Esophagus muscularis mucosa (tissue), 4 donors: Measurements from ENCODE around the gene ITPR2. TPM values are rescaled to one million over a fixed set of nuclear protein-coding genes. Genes with fewer than 3 reads are reported as not detected.

ENCODE experiments used
- DNase-seq: peaks from one replicate; pipeline ENCODE4 v3.0.0-alpha.2; 2017; ENCODE audit errors: extremely low spot score
- H3K27ac ChIP-seq, 4 donors: fragments of 200-600 bp; sonication (generic); replicated peaks in 1 of 4; 1 replicate in 3 of 4; 2 replicates in 1 of 4; pipeline ENCODE4 v1.5.1; 2016 to 2019; ENCODE audit warnings: mild to moderate bottlenecking in 1 of 4
- H3K27me3 ChIP-seq, 4 donors: fragments of 200-600 bp; sonication (generic); one replicate each; pipeline versions ENCODE4 v1.5.1 to v1.6.0; 2016 to 2019
- H3K36me3 ChIP-seq, 4 donors: fragments of 200-600 bp; sonication (generic); one replicate each; pipeline ENCODE4 v1.5.1; 2016 to 2019
- H3K4me1 ChIP-seq, 4 donors: fragments of 200-600 bp; sonication (generic); one replicate each; pipeline ENCODE4 v1.5.1; 2016 to 2019
- H3K4me3 ChIP-seq, 4 donors: fragments of 200-600 bp; sonication (generic); 1 replicate in 2 of 4; 2 replicates in 2 of 4; pipeline ENCODE4 v1.5.1; 2016 to 2019; ENCODE audit warnings: mild to moderate bottlenecking in 4 of 4, moderate library complexity in 1 of 4
- H3K9me3 ChIP-seq, 4 donors: fragments of 200-600 bp; sonication (generic); 1 replicate in 3 of 4; 2 replicates in 1 of 4; pipeline ENCODE4 v1.5.1; 2016 to 2019
- CTCF ChIP-seq, 3 experiments: fragments of 200-600 bp in 2 of 3; fragments of 450-650 bp in 1 of 3; sonication (generic) in 2 of 3; IDR thresholded peaks; one replicate each; pipeline ENCODE4 v1.5.1; 2017 to 2019; ENCODE audit warnings: antibody characterized with exemption in 3 of 3, mild to moderate bottlenecking in 2 of 3, moderate library complexity in 1 of 3
- EP300 ChIP-seq: sonication (generic); formaldehyde crosslinking; IDR thresholded peaks from one replicate; pipeline ENCODE4 v1.6.1; 2017; ENCODE audit warnings: antibody characterized with exemption
- POLR2A ChIP-seq: fragments of 450-650 bp; IDR thresholded peaks from one replicate; pipeline ENCODE4 v1.6.1; 2017; ENCODE audit warnings: antibody characterized with exemption, moderate library complexity, mild to moderate bottlenecking, low read depth
- POLR2AphosphoS5 ChIP-seq, 2 donors: sonication (generic); formaldehyde crosslinking; IDR thresholded peaks; one replicate each; pipeline ENCODE4 v1.6.1; 2017; ENCODE audit warnings: antibody characterized with exemption in 2 of 2
- WGBS: methylation state at CpG from one replicate; pipeline ENCODE4 v1.1.5; 2018; 5-methylcytosine and 5-hydroxymethylcytosine counted together
- intact Hi-C: fragments of 100-400 bp; cut with DNase I; formaldehyde crosslinking; loops from one replicate; pipeline ENCODE4 v1.15.1; 2023
- total RNA-seq, 4 donors: library from RNA; depleted of rRNA; stranded (reverse); fragments of >200 nt; gene quantifications; one replicate each; pipeline versions ENCODE4 v1.1.0 to v1.2.1, GENCODE V29; 2016

Gene ITPR2
- total RNA-seq, 4 donors from 2014 or later: 23.7 to 26.6 (median 25.4) TPM

- peaks cover 16 to 26% (median 22%) of the 10 kb centered on the region in 4 donors for H3K4me1 ChIP-seq
- intact Hi-C loops: no loop called here
- WGBS: 76% methylated on average over 3 of the region's 3 CpGs
- no peaks in the 10 kb centered on the region for H3K27me3 ChIP-seq
- no peaks in the 10 kb centered on the region for H3K36me3 ChIP-seq
- H3K4me3 ChIP-seq: no peak overlapping the region
- H3K9me3 ChIP-seq: no peaks in the 10 kb centered on the region
- TF ChIP-seq CTCF (IDR thresholded peaks at IDR 0.05) (no peak), POLR2A (no peak)
- DNase-seq: no peak
- H3K27ac ChIP-seq: no peak overlapping the region
These were observed 24.1 kb downstream of the ITPR2 start for GRCh38 chr12:26808766-26809476.

- H3K27me3 ChIP-seq: no peaks in the 10 kb centered on the region
- no peaks in the 10 kb centered on the region for H3K9me3 ChIP-seq
- H3K27ac ChIP-seq: no peak overlapping the region
- 100% methylated on average over 1 of the region's 1 CpG for WGBS
- H3K4me3 ChIP-seq: no peak overlapping the region
- no peak for DNase-seq
- H3K4me1 ChIP-seq: peaks cover 22 to 35% (median 27%) of the 10 kb centered on the region in 4 donors
- TF ChIP-seq POLR2AphosphoS5 (IDR thresholded peaks at IDR 0.05) (no peak), POLR2A (no peak), EP300 (no peak), CTCF (IDR thresholded peaks at IDR 0.05) (no peak)
- H3K36me3 ChIP-seq: no peaks in the 10 kb centered on the region
- intact Hi-C loops: no loop called here
These were observed 25.7 kb downstream of the ITPR2 start for GRCh38 chr12:26807292-26807691.

GRCh38 chr12:26806556-26806955 is 26.4 kb downstream of the ITPR2 start:
- Histone ChIP-seq H3K4me1 (peaks cover 22 to 35% (median 27%) of the 10 kb centered on the region in 4 donors), H3K4me3 (no peak overlapping the region), H3K36me3 (no peaks in the 10 kb centered on the region), H3K27ac (no peak overlapping the region), H3K9me3 (no peaks in the 10 kb centered on the region), H3K27me3 (no peaks in the 10 kb centered on the region)
- no peak for TF ChIP-seq EP300
- TF ChIP-seq POLR2A: no peak
- TF ChIP-seq CTCF (IDR thresholded peaks at IDR 0.05): no peak
- no peak for TF ChIP-seq POLR2AphosphoS5 (IDR thresholded peaks at IDR 0.05)
- intact Hi-C loops: no loop called here
- DNase-seq: no peak
- WGBS: 87% methylated on average over 5 of the region's 5 CpGs

- TF ChIP-seq CTCF (IDR thresholded peaks at IDR 0.05) (no peak), POLR2A (no peak), EP300 (no peak), POLR2AphosphoS5 (IDR thresholded peaks at IDR 0.05) (no peak)
- intact Hi-C loops: no loop called here
- Histone ChIP-seq H3K4me1 (peaks cover 16 to 30% (median 23%) of the 10 kb centered on the region in 4 donors), H3K27me3 (no peaks in the 10 kb centered on the region), H3K4me3 (no peak overlapping the region), H3K36me3 (no peaks in the 10 kb centered on the region), H3K9me3 (no peaks in the 10 kb centered on the region), H3K27ac (no peak overlapping the region)
- 94% methylated on average over 5 of the region's 5 CpGs for WGBS
- no peak for DNase-seq
These were observed 27.5 kb downstream of the ITPR2 start for GRCh38 chr12:26805401-26805971.
